PFSK-1 (cell line): ENCODE measurements around the gene TRPM5.

Source experiments
- FOXP2 ChIP-seq: optimal IDR thresholded peaks from 2 replicates; pipeline ENCODE3; 2011; ENCODE audit warnings: borderline replicate concordance, control low read depth, inconsistent platforms; ENCODE audit not compliant: insufficient read depth; ENCODE audit errors: extremely low read length, extremely low read depth
- POLR2AphosphoS5 ChIP-seq: IDR thresholded peaks from 2 replicates; pipeline ENCODE4 v1.6.1; 2012; ENCODE audit warnings: low read depth, mild to moderate bottlenecking, control low read depth, low read length, moderate library complexity
- REST ChIP-seq, 2 experiments: IDR thresholded peaks; 2 replicates each; pipeline versions ENCODE4 v1.6.1 to v1.8.0; 2011 to 2012; ENCODE audit warnings: low read depth in 2 of 2, low read length in 2 of 2, control low read depth in 1 of 2, inconsistent platforms in 1 of 2, mild to moderate bottlenecking in 1 of 2, moderate library complexity in 1 of 2; ENCODE audit not compliant: insufficient read depth in 1 of 2
- SIN3A ChIP-seq: IDR thresholded peaks from 2 replicates; pipeline ENCODE4 v1.6.1; 2012; ENCODE audit warnings: mild to moderate bottlenecking, low read length, moderate library complexity, borderline replicate concordance; ENCODE audit not compliant: insufficient read depth
- TAF1 ChIP-seq: IDR thresholded peaks from 2 replicates; pipeline ENCODE4 v1.6.1; 2012; ENCODE audit warnings: low read length, control low read depth, borderline replicate concordance; ENCODE audit not compliant: insufficient read depth

The TRPM5 gene

GRCh38 chr11:2394818-2395105 is 49.6 kb downstream of the TRPM5 start:
- TF ChIP-seq SIN3A (no peak), REST (IDR thresholded peaks at IDR 0.05; ENCODE audit: insufficient read depth in 1 of 2, low read depth in 2 of 2, low read length in 2 of 2) (no peak), FOXP2 (no peak), TAF1 (no peak), POLR2AphosphoS5 (no peak)
